HG03354 (cell line): ENCODE results near the gene CSNK1E.

Source experiments
- ATAC-seq: cut with Tn5 transposase; IDR thresholded peaks from one replicate; pipeline ENCODE4 v1.9.1; 2021; ENCODE audit warnings: mild to moderate bottlenecking; ENCODE audit not compliant: unreplicated experiment, poor library complexity, severe bottlenecking

CSNK1E gene

DNA sequence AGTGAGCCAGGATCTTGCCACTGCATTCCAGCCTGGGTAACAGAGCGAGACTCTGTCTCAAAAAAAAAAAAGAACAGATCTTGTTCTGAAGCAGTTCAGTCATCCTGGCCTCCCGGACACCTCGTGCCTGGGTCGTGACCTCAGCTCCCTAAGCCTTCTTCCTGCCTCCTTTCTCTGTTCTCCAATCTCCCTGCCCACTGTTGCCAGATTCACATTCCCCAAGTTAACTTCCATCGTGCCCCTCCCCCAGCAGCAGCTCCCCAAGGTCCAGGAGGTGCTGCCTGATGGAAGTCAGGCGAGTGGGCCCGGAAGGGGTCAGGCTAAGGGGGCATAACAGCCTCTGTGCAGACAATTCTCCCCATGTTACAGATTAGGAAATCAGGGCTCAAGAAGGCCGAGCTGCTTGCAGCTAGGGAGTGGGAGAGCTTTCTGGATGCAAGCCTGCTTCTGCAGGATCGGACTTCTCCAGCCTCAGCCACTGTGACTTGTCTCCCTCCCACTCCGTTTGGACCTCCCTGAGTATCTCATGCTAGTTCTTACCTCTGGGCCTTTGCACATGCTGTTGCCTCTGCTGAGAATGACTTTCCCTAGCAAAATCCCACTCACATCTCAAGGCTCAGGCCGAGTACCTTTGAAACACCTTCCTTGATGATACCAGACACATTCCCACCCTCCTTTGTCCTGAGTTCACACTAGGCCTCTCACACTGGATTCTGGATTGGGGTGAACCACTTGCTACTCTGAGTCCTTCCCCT is 30.1 kb downstream of the CSNK1E start:
- ATAC-seq, result no peak

DNA sequence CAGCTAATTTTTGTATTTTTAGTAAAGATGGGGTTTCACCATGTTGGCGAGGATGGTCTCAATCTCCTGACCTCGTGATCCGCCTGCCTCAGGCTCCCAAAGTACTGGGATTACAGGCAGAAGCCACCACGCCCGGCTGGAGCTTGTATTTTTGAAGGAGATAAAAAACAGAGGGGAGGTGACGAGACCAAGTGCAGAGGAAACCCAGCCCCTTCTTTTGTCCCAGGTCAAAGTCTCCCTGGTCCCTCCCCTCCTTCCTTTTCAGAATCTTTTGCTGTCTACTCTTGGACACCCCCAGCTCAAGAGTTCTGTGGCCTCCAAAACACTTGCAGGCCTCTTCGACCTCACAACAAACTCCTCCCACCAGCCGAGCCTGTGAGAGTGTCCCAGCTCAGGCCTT is 32.2 kb downstream of the CSNK1E start:
- no peak for ATAC-seq

DNA sequence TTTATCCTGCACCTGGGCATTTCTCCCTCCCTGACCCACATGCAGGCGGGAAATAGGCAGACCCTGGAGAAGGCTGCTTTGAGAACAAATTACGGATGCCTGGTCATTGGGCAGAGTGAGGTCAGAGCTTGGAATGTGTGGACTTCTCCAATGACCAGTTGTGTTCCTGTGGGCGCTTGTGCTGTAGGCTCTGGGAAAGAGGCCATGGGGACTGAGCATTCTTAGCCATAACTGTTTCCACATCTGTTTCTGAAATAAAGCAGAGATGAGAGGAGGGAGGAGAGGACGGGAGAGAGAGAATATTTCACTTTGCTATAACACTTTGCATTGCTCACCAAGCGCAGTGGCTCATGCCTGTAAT is 33.2 kb downstream of the CSNK1E start:
- no peak for ATAC-seq

DNA sequence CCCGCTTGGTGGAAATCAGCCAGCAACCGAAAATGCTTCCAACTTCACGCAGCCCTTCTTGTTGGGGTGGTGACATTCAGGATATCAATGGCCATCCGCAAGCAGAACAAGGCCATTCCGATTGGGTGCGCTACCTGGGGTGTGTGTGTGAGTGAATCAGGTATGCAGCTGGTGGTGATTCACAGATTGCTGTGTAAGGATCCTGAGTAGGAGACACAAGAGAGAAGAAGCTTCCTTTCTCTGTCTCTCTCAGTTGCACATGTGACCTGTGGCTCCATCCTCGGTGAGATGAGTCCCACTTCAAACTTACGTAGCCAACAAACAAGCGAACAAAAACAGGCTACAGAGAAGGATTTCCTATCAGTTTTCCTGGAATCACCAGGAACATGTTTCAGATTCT is 34.8 kb downstream of the CSNK1E start:
- no peak for ATAC-seq

DNA sequence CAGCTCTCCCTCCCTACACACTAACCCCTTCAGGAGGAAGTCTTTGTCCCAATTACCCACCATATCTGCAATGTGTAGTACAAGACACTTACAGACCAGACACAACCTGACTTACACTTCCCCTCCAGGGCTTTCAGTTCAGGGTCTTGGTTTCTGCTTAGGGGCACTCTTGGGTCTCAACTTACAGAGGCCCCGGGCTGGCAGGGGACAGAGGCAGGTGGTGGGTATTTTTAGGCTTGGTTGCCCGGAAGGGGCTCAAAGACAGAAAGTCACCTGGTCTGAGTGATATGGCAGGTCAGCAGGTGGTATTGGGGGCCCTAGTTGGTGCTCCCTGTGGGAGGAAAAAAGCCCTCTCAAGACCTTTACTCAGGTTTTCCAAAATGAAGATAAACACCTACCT is 41.1 kb downstream of the CSNK1E start:
- ATAC-seq, result no peak

DNA sequence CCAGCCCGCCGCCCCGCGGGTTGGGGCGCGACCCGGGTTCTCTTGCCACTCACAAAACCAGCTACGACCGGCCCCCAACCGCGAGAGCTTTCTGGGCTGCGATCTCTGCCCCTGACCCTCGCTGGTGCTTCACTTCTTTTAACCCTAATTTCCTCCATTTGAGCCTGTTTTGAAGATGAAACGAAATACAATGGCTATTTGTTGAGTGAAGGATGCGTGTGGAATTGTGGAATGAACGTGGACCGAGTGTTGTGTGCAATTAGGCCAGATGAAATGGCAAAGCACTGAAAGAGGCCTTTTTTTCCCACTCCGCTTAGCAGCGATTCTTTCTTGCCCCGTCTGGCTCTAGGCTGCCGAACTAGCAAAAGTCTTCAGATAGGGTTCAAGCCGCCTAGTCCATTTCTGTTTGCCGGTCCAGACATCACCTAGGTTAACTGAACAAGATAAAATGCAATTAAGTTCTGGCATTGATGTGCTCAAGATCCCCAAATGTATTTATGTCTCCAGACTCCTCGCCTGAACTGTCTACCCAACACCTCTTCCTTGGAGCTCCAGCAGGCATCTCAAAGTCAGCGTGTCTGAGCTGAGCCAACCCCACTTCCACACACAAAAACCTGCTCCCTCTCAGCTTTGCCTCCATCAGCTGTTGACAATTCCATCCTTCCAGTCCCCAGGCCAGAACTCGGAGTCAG is 44.0 kb downstream of the CSNK1E start:
- ATAC-seq, result no peak

DNA sequence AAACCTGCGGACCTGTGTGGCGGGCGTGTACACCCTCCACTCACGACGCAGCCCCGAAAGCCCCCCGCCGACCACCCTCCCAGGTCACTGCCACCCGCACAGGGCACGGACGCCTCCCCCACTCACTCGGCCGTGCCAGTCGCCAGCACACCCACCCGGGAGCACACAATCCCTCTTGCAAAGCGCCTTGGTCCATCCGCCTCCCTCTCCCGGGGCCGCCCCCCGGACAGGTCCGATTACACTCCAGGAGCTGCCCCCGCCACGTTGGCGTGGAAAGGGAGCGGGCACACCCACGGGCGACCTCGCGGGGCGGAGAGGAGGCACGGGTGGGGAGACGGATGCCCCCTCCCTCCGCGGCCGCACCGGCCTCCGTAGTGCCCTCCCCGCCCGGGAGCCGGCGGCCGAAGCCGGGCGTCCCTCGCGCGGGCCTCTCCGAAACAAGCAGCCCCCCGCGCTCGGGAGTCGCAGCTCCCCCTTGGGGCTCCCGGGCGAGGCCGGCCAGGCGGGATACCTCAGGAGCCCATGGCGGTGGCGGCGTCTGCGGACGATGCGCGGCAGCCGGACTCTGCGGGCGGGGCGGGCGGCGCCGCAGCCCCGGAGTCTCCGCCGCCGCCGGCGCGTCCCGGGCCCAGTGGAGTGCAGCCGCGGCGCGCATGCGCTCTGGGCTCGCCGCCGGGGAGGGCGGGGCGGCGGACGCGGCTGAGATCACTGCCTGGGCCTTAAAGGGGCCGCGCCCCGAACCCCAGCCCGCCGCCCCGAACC is 44.7 kb downstream of the CSNK1E start, which contains the start of gene TMEM184B:
TMEM184B (minus strand) TSS at position 638 of the 762 bp plus-strand sequence. CDS start 25,049 bp downstream, outside the sequence.
- ATAC-seq, result peak; percentile 73

DNA sequence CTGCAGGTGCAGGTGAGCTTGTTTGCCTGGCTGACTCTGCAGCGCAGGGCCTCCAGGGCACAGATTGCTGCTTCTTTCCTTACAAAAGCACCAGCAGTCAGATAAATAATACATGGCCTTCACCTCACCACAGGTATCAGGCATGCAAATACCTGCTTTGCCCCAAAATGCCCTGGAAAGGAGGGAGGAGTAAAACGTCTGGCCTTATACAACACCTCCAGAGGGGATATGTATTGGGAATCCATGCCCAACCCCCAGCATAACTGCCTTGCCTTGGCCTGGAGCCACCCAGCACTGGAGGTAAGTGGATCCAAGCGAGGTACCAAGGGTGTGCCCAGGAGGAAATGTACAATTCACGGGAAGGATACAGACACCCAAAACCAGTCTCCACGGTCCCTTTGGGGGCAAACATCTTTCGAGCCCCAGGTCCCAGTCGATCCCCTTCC is 45.3 kb downstream of the CSNK1E start:
- no peak for ATAC-seq

DNA sequence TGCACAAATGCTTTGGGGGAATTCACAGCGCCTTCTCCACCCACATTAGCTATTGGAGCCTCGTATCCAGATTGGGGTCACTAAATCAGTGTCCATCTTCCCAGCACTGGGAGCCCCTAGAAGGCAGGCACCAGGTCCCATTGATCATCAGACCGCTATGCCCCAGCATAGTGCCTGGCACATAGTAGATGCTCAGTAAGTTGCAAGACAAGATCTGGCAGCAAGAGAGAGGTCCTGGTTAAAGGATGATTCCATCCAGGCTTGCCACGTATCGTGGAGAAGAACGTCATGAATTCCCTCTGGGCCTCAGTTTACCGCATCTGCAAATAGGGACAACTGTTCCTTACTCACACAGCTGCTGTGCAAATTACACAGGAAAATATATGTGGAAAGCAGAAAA is 46.1 kb downstream of the CSNK1E start:
- no peak for ATAC-seq

DNA sequence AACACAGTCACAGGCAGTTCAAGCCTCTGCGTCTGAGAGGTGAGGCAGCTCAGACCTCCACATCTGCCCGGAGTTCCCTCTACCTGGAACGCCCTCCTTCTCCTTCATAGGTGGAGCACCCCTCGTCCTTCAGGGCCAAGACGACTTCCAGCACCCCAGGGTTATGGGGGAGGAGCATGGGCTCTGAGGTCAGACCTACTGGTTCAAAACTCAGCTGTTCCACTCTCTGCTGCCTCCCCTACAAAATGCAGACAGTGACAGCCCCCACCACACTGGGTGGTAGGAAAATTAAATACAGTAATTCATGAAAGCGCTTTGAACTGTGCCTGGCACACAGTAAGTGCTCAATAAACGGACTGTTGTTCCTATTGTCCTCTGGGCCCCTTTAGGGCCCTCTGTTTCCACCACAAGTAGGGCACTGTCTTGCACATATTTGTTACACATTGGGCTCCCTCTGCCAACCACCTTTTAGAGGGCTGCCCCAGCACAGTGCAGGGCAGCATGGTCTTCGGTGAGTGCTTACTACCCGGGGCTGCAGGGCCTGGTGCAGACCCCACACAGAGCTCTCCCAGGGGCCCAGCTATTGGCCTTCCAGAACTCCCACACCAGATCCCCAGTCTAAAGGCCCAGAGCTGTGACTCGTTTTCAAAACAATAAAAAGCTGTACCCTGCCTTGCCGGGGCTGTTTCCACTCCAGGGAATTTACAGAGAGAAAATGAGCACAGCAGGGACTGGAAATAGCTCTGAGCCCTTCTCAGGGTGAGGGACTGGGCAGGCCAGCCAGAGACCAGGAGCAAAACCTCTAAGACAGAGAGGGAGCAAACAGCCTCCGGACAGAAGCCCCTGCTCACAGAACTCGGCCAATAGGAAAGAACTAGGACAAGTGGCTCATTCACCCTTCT is 46.9 kb downstream of the CSNK1E start:
- ATAC-seq, result no peak

DNA sequence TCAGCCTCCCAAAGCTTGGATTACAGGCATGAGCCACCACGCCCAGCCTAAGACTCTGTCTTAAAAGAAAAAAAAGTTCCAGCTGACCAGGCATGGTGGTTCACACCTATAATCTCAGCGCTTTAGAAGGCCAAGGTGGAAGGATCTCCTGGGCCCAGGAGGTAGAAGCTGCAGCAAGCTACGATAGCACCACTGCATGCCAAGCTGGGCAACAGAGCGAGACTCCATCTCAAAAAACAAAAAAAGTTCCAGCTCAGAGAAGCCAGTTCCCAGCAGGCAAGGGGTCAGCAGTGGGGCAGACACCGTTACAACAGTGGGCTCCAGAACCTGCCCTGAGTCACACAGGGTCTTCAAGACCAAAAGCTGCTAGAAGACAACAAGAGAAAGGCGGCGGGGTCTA is 47.8 kb downstream of the CSNK1E start:
- ATAC-seq, result no peak

DNA sequence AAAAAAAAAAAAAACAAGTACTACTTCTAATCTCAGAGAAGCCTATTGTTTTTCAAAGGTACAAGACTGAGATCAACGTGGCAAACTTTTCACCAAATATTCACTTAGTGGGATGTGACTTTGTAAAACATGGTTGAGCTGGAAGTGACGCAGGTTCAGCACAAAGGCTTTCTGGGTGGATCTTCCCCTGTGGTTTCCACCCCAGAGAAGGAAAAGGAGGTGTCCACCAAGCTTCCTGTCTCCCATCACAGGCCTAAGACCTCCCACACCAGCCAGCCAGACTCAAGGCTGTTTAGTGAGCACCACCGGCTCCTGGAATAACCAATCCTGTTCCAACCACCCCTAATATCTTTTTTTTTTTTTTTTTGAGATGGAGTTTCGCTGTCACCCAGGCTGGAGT is 50.1 kb downstream of the CSNK1E start:
- ATAC-seq, result no peak

DNA sequence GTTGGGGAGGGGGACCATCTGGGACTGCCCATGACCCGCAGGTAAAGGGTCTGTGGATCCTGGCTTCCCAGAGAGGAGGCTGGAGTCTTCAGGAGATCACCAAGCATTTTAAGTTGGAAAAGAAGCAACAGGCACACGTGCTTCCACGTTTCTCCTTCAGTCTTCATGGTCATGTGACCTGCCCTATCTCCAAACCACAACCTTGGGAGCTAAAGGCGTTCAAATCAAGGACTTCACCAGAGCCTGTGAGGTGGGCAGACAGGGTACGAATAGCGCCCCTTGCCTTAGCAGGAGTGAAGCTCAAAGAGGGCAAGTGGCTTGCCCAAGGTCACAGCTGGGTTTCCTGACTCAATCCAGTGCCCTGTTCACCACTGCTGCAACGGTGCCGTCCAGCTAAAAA is 51.1 kb downstream of the CSNK1E start:
- ATAC-seq, result no peak

DNA sequence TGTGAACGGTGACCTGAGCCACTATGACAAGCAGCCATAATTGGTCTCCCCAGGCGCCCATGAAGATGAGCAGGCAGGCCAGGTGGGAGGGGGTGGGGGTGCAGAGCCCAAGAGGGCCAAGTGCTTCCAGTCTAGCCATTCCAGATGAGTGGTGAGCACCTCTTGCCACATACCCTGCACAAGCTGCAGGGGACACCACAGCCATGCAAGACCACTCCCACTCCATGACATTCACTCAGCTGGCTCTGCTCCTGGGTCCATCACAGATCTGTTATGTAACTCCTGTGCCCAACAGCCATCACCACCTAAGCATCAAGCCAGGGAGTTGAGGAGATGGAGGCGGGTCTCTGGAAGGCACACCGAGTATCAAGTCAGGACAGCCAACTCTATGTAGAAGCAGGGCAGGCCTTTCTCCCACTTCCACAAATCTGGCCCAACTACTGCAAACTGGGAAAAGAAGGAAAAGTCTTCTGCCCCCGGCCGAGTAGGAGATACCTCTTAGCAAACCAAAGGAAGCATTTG is 52.9 kb downstream of the CSNK1E start:
- ATAC-seq, result no peak

DNA sequence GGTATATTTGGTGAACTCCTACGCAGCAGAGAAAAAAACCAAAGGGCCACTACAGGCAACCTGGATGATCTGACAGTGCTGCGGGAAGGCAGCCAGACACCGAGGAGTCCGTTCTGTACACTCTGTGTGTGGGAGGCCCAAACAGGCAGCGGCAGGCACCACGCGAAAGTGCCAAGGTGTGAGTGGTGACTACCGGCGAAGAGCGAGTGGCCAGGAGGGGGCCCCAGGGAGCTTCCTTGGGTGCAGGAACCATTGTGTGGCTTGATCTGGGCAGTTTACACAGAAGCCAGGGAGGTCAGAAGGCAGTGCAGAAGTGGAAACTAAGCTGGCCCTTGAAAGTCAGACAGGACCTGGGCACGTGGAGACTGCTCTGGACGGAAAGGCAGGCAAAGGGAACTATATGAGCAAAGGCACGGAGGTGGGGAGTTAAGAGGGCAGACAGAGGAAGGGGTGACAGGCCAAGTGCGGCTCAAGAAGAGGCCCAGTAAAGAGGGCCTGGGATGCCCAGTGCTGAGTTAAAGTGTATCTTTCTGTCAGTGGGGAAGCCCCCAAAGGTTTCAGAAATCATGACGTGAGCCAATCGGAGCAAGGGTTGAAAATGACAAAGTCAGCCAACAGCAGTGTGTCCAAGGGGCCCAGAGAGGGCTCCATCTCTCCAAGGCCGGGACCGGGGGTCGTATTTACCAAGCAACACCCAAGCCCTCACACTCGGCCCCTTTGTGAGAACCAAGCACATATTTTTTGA is 55.0 kb downstream of the CSNK1E start:
- no peak for ATAC-seq

DNA sequence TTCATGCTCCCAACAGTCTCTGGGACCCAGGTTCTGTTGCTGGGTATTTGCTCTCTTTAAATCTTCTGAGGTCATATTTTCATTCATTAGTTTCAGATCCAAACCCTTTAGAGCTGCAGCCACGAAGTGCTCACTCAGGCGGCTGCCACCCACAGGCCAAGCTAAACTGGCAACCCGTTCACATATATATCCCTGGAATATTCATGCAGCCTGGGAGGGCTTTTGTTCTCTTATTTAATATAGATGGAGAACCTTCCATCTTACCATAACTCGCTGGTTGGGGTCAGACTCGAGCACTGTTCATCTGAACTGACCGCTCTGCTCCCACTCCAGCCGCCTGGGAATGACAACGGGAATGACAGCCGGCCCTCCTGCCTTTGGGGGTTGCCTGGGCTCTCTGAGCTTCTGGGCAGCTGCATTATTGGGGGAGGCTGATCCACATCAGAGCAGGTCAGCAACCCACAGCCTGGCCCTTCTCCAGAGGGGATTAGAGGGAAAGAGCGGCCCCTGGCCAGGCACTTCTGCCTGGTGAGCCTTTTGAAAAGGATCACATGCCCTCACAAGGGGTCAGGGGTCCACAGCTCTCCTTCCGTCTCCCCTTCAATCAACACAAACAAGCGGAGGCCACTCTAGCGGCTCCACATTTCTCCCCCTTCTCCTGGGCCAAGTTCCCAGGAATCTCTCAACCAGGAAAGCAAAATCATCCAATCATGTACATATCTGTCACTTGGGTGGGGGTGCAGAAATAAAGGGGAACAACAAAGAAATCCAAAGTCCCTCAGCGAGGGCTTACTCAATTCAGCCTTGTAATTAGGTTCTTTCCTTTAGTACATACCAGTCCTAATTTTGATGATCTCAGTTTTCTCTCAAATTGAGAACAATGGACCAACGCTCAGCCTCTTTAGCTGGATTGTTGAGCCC is 56.2 kb downstream of the CSNK1E start:
- ATAC-seq, result no peak

DNA sequence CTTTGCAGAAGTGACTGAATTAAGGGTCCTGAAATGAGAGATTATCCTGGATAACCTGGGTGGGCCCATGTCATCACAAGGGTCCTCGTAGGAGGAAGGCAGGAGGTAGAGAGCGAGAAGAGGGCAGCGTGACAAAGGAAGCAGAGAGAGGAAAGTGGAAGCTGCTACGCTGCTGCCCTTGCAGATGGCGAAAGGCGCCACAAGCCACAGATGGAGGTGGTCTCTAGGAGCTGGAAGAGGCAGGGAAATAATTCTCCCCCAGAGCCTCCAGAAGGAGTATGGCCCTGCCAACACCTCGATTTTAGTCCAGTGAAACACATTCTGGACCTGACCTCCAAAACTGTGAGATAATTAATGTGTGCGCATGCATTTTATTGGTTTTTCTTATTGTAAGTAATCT is 57.9 kb downstream of the CSNK1E start:
- ATAC-seq, result no peak

DNA sequence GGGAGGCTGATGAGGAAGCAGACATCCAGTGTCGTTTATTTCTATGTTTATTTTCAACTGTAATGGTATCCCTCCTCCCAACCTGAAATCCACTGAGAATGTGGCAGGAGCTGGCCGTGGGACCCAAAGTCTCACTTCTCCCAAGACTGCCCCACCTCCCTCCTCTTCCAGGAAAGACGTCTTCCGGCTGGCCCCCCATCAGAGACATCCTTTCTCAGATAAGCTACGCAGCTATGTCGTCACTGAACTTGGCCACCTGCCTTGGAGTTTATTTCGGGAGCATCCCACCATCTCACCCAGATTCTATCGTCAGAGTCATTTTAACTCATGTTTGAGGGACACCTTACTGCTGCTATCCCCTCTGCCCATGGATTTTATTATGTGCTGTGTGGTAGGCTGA is 58.3 kb downstream of the CSNK1E start:
- ATAC-seq, result no peak
